Hepatocyte (in vitro differentiated cells): Measurements from ENCODE around the gene FRMPD4. TPM values are rescaled to one million over a fixed set of nuclear protein-coding genes. Genes with fewer than 3 reads are reported as not detected.

ENCODE experiments used
- DNase-seq: peaks from one replicate; pipeline ENCODE4 v3.0.0-alpha.2; 2016; ENCODE audit warnings: low spot score
- H2AFZ ChIP-seq: fragments of 200-600 bp; sonication (generic); 2 replicates; pipeline ENCODE4 v1.6.0; 2016; ENCODE audit warnings: antibody characterized with exemption, mild to moderate bottlenecking
- H3K27ac ChIP-seq: fragments of 200-600 bp; sonication (generic); 2 replicates; pipeline ENCODE4 v1.5.1; 2016; ENCODE audit warnings: mild to moderate bottlenecking
- H3K27me3 ChIP-seq: fragments of 200-600 bp; sonication (generic); 2 replicates; pipeline ENCODE4 v1.6.1; 2016
- H3K36me3 ChIP-seq: fragments of 200-600 bp; sonication (generic); replicated peaks from 2 replicates; pipeline ENCODE4 v1.5.1; 2016; ENCODE audit warnings: low read depth; ENCODE audit not compliant: insufficient read depth
- H3K4me1 ChIP-seq: fragments of 200-600 bp; sonication (generic); 2 replicates; pipeline ENCODE4 v1.5.1; 2016; ENCODE audit warnings: mild to moderate bottlenecking, moderate library complexity; ENCODE audit not compliant: insufficient read depth
- H3K4me2 ChIP-seq: fragments of 200-600 bp; sonication (generic); 2 replicates; pipeline ENCODE4 v1.6.0; 2016
- H3K4me3 ChIP-seq: fragments of 200-600 bp; sonication (generic); 2 replicates; pipeline ENCODE4 v1.5.1; 2016; ENCODE audit warnings: mild to moderate bottlenecking
- H3K79me2 ChIP-seq: fragments of 200-600 bp; sonication (generic); 2 replicates; pipeline ENCODE4 v1.6.0; 2017; ENCODE audit warnings: mild to moderate bottlenecking
- H3K9me2 ChIP-seq: fragments of 200-600 bp; sonication (generic); replicated peaks from 2 replicates; pipeline ENCODE4 v1.6.0; 2017; ENCODE audit warnings: mild to moderate bottlenecking; ENCODE audit not compliant: insufficient read depth
- H3K9me3 ChIP-seq: fragments of 200-600 bp; sonication (generic); 2 replicates; pipeline ENCODE4 v1.5.1; 2016; ENCODE audit warnings: low read depth, mild to moderate bottlenecking
- H4K20me1 ChIP-seq: fragments of 200-600 bp; sonication (generic); 2 replicates; pipeline ENCODE4 v1.6.0; 2016; ENCODE audit warnings: mild to moderate bottlenecking; ENCODE audit not compliant: insufficient read depth, poor library complexity, severe bottlenecking
- CTCF ChIP-seq: fragments of 200-600 bp; sonication (generic); IDR thresholded peaks from 2 replicates; pipeline ENCODE4 v1.5.1; 2016; ENCODE audit warnings: antibody characterized with exemption, mild to moderate bottlenecking; ENCODE audit not compliant: poor library complexity
- EZH2 ChIP-seq: fragments of 200-600 bp; sonication (generic); IDR thresholded peaks from 2 replicates; pipeline ENCODE4 v1.6.1; 2016; ENCODE audit warnings: antibody characterized with exemption, mild to moderate bottlenecking, borderline replicate concordance
- EZH2phosphoT487 ChIP-seq: fragments of 200-600 bp; sonication (generic); IDR thresholded peaks from one replicate; pipeline ENCODE4 v1.6.1; 2018; ENCODE audit warnings: antibody characterized with exemption, mild to moderate bottlenecking, low read depth, moderate library complexity; ENCODE audit not compliant: unreplicated experiment, severe bottlenecking
- WGBS: methylation state at CpG from one replicate; pipeline ENCODE4 v1.1.6; 2016; ENCODE audit warnings: low lambda C conversion rate; ENCODE audit errors: missing lambda C conversion rate; 5-methylcytosine and 5-hydroxymethylcytosine counted together
- polyA plus RNA-seq: library from polyadenylated mRNA; unstranded; fragments of >200 nt; fragmentation: Nextera tagmentation; extraction: Ambion mirVana; gene quantifications from 2 replicates; pipeline ENCODE4 v1.2.1, GENCODE V29; 2016
- total RNA-seq: library from RNA; depleted of rRNA; stranded (reverse); fragments of >200 nt; gene quantifications from 2 replicates; pipeline ENCODE4 v1.2.3, GENCODE V29; 2014

FRMPD4 gene
- total and polyA plus RNA-seq, 2 experiments from 2014 or later = 0.23 TPM; not detected in 1

- TF ChIP-seq CTCF (no peak), EZH2phosphoT487 (no peak), EZH2 (no peak)
- Histone ChIP-seq H3K4me3 (no peak overlapping the region), H3K9me2 (no peaks in the 10 kb centered on the region), H3K9me3 (no peaks in the 10 kb centered on the region), H3K79me2 (no peaks in the 10 kb centered on the region), H3K27ac (no peak overlapping the region), H3K4me2 (no peak overlapping the region), H4K20me1 (no peaks in the 10 kb centered on the region), H3K4me1 (no peaks in the 10 kb centered on the region), H3K36me3 (no peaks in the 10 kb centered on the region), H2AFZ (no peak overlapping the region), H3K27me3 (no peaks in the 10 kb centered on the region)
- DNase-seq = no peak
Measured at GRCh38 chrX:12440246-12440645, 302.0 kb downstream of the FRMPD4 start.

GRCh38 chrX:12441381-12442128, 303.3 kb downstream of the FRMPD4 start:
- Histone ChIP-seq H3K9me2 (no peaks in the 10 kb centered on the region), H3K27ac (no peak overlapping the region), H3K9me3 (no peaks in the 10 kb centered on the region), H3K79me2 (no peaks in the 10 kb centered on the region), H3K36me3 (no peaks in the 10 kb centered on the region), H2AFZ (no peak overlapping the region), H3K4me1 (no peaks in the 10 kb centered on the region), H4K20me1 (no peaks in the 10 kb centered on the region), H3K4me2 (no peak overlapping the region), H3K4me3 (no peak overlapping the region), H3K27me3 (no peaks in the 10 kb centered on the region)
- DNase-seq = no peak
- 49% methylated on average over 3 of the region's 3 CpGs for WGBS
- no peak for TF ChIP-seq CTCF

GRCh38 chrX:12443534-12444098, 305.3 kb downstream of the FRMPD4 start:
- DNase-seq = no peak
- no peaks in the 10 kb centered on the region for H3K27me3 ChIP-seq
- TF ChIP-seq EZH2 (no peak), CTCF (no peak), EZH2phosphoT487 (no peak)
- peaks cover 3% of the 10 kb centered on the region for H3K9me2 ChIP-seq
- no peaks in the 10 kb centered on the region for H3K36me3 ChIP-seq
- H3K4me2 ChIP-seq = no peak overlapping the region
- H4K20me1 ChIP-seq = no peaks in the 10 kb centered on the region
- no peak overlapping the region for H2AFZ ChIP-seq
- H3K27ac ChIP-seq = no peak overlapping the region
- no peaks in the 10 kb centered on the region for H3K9me3 ChIP-seq
- H3K79me2 ChIP-seq = no peaks in the 10 kb centered on the region
- no peak overlapping the region for H3K4me3 ChIP-seq
- 68% methylated on average over 7 of the region's 7 CpGs for WGBS
- no peaks in the 10 kb centered on the region for H3K4me1 ChIP-seq
